AG04449 (cell line): ENCODE results near the gene PARP11.

Experiments used
- CTCF ChIA-PET: fragments of 350-600 bp; formaldehyde crosslinking; extraction: SDS; loops from one replicate; lab custom pipeline; 2021; ENCODE audit warnings: antibody characterized with exemption; lab: Yijun Ruan, JAX
- POLR2A ChIA-PET: fragments of 400-600, 350-600 bp; formaldehyde crosslinking; extraction: SDS; loops from one replicate; lab custom pipeline; 2020; ENCODE audit warnings: antibody characterized with exemption, inconsistent platforms; lab: Yijun Ruan, JAX
- DNase-seq: peaks from one replicate; pipeline ENCODE4 v3.0.0-alpha.2; 2010; ENCODE audit warnings: low read depth, low spot score
- H3K4me3 ChIP-seq: 2 replicates; pipeline ENCODE4 v1.5.1; 2011; ENCODE audit warnings: low read depth, mild to moderate bottlenecking, control low read depth, low read length
- TF ChIP-seq, protein P1 (sequence below): IDR thresholded peaks from one replicate; pipeline ENCODE4 v1.5.1; 2011; ENCODE audit warnings: mild to moderate bottlenecking, moderate library complexity, low read length, control low read depth, inconsistent platforms; ENCODE audit not compliant: insufficient read depth; ENCODE audit errors: missing control alignments

PARP11 gene

GRCh38 chr12:3795492-3796133, 77.6 kb downstream of the PARP11 start:
- ChIA-PET POLR2A (no interaction called here), CTCF (interaction anchor here (1.0 to 4.9 kb wide), 5 partner anchors 9 to 495 kb away, joined by 3 to 30 read pairs (median 5); no protein-coding TSS in a partner anchor)
- DNase-seq: no peak
- no peak overlapping the region for H3K4me3 ChIP-seq
- TF ChIP-seq, protein P1, sequence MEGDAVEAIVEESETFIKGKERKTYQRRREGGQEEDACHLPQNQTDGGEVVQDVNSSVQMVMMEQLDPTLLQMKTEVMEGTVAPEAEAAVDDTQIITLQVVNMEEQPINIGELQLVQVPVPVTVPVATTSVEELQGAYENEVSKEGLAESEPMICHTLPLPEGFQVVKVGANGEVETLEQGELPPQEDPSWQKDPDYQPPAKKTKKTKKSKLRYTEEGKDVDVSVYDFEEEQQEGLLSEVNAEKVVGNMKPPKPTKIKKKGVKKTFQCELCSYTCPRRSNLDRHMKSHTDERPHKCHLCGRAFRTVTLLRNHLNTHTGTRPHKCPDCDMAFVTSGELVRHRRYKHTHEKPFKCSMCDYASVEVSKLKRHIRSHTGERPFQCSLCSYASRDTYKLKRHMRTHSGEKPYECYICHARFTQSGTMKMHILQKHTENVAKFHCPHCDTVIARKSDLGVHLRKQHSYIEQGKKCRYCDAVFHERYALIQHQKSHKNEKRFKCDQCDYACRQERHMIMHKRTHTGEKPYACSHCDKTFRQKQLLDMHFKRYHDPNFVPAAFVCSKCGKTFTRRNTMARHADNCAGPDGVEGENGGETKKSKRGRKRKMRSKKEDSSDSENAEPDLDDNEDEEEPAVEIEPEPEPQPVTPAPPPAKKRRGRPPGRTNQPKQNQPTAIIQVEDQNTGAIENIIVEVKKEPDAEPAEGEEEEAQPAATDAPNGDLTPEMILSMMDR: no peak

GRCh38 chr12:3795066-3795465, 78.1 kb downstream of the PARP11 start:
- no peak overlapping the region for H3K4me3 ChIP-seq
- ChIA-PET POLR2A (no interaction called here), CTCF (interaction anchor here (1.0 to 4.9 kb wide), 4 partner anchors 10 to 495 kb away, joined by 4 to 30 read pairs (median 14); no protein-coding TSS in a partner anchor)
- TF ChIP-seq, protein P1: no peak
- no peak for DNase-seq

GRCh38 chr12:3792623-3793288, 80.4 kb downstream of the PARP11 start:
- CTCF ChIA-PET: interaction anchor here (1.0 to 4.9 kb wide), 3 partner anchors 12 to 492 kb away, joined by 3 to 30 read pairs (median 4); no protein-coding TSS in a partner anchor
- POLR2A ChIA-PET: no interaction called here
- no peak for DNase-seq

GRCh38 chr12:3791256-3791874, 81.8 kb downstream of the PARP11 start:
- TF ChIP-seq, protein P1: no peak
- POLR2A ChIA-PET: no interaction called here
- CTCF ChIA-PET: interaction anchor here (1.4 to 6.0 kb wide), 2 partner anchors 12 to 492 kb away, joined by 3 to 32 read pairs; no protein-coding TSS in a partner anchor
- no peak overlapping the region for H3K4me3 ChIP-seq
- DNase-seq: no peak

More at GRCh38 chr12:3792623-3793288, 80.4 kb downstream of the PARP11 start:
- no peak overlapping the region for H3K4me3 ChIP-seq
- TF ChIP-seq, protein P1: no peak

DNA sequence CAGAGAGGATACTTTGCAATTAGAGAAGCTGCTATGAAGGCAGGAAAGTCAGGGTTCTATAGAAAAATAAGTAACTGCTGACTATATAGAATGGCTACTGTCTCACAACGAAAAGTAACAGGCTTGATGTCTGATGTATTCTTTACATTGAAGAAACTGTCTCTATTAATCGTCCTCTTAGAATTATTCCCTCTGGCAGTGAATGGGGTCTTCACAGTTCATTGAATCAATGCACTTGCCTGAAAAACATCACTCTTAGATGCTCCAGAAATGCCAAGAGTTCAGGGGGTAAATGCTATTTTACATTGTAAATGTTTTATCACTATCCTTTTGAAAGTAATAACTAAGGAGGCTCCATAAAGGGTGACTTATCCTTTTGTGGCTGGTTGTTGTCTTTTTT, 82.6 kb downstream of the PARP11 start:
- TF ChIP-seq, protein P1: no peak
- ChIA-PET CTCF (interaction anchor here (1.0 to 6.0 kb wide), 3 partner anchors 12 to 491 kb away, joined by 3 to 32 read pairs (median 3); no protein-coding TSS in a partner anchor), POLR2A (no interaction called here)
- H3K4me3 ChIP-seq: no peak overlapping the region
- no peak for DNase-seq

GRCh38 chr12:3789838-3790237, 83.4 kb downstream of the PARP11 start:
- H3K4me3 ChIP-seq: no peak overlapping the region
- TF ChIP-seq, protein P1: no peak
- no peak for DNase-seq
- ChIA-PET CTCF (interaction anchor here (0.8 to 6.0 kb wide), 6 partner anchors 11 to 490 kb away, joined by 3 to 32 read pairs (median 4); no protein-coding TSS in a partner anchor), POLR2A (no interaction called here)
